Measurements from ENCODE around the gene HOXD9.

DNA sequence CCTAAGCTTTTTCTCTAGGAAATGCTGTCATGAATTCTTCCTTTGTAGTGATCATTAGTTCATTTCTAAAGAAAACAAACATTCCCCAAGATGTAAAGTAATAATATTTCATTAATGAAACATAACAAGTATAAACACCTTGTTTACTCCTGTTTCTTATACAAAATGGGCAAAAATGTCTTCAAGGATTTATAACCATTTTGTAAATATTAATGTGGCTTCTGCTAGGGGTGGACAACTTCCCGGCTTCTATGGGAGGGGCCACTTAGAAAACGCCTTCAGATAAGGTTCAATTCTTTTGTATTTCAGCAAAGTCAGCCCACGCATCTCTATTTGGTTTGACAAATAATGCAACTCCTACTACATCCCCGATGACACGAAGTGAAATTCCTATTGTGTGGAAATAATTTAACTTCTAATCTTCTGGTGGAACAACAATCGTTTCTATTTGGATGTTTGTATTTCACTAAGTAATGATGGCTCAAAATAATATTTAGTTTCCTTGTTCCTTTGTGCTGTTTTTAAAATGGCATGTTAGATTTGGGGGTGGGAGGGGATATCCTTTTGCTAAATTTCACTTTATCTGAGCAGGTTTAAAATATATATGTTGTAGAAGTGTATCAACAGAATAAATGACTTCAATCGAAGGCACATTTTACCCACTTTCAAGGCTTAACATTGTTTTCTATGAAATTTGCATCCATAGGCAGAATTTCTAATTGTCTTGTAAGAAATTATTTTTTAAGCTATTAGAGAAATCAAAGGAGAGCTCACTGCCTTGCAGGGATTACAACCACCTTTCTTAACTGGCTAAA, 51.3 kb downstream of the HOXD9 start:
- no peak for TF ChIP-seq POLR2A (IDR thresholded peaks at IDR 0.05; ENCODE audit: extremely low read depth, insufficient read length)
- TF ChIP-seq, protein P1, sequence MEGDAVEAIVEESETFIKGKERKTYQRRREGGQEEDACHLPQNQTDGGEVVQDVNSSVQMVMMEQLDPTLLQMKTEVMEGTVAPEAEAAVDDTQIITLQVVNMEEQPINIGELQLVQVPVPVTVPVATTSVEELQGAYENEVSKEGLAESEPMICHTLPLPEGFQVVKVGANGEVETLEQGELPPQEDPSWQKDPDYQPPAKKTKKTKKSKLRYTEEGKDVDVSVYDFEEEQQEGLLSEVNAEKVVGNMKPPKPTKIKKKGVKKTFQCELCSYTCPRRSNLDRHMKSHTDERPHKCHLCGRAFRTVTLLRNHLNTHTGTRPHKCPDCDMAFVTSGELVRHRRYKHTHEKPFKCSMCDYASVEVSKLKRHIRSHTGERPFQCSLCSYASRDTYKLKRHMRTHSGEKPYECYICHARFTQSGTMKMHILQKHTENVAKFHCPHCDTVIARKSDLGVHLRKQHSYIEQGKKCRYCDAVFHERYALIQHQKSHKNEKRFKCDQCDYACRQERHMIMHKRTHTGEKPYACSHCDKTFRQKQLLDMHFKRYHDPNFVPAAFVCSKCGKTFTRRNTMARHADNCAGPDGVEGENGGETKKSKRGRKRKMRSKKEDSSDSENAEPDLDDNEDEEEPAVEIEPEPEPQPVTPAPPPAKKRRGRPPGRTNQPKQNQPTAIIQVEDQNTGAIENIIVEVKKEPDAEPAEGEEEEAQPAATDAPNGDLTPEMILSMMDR (IDR thresholded peaks at IDR 0.05; ENCODE audit: low read depth, low read length) = no peak
- TF ChIP-seq, protein P2, sequence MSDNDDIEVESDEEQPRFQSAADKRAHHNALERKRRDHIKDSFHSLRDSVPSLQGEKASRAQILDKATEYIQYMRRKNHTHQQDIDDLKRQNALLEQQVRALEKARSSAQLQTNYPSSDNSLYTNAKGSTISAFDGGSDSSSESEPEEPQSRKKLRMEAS (IDR thresholded peaks at IDR 0.05; ENCODE audit: low read depth, low read length) = no peak
